Right atrium auricular region (tissue), 2 donors: ENCODE data around the gene KHDRBS1. TPM values are rescaled to one million over a fixed set of nuclear protein-coding genes. Genes with fewer than 3 reads are reported as not detected.
"Not testable (repeated sequence)": the region's sequence is repeated elsewhere in the genome, so short reads cannot be mapped to it uniquely, and the experiment has no call there.

ENCODE experiments used
- DNase-seq: peaks from one replicate; pipeline ENCODE4 v3.0.0-alpha.2; 2019; ENCODE audit warnings: low spot score
- H3K27ac ChIP-seq, 2 donors: fragments of 200-600 bp; sonication (generic); 1 replicate in 1 of 2; 2 replicates in 1 of 2; pipeline ENCODE4 v1.5.1; 2016 to 2019
- H3K27me3 ChIP-seq, 2 donors: fragments of 200-600 bp; sonication (generic); one replicate each; pipeline versions ENCODE4 v1.5.1 to v1.6.0; 2017 to 2019
- H3K36me3 ChIP-seq: fragments of 200-600 bp; sonication (generic); one replicate; pipeline ENCODE4 v1.5.1; 2016
- H3K4me1 ChIP-seq, 2 donors: fragments of 200-600 bp; sonication (generic); one replicate each; pipeline versions ENCODE4 v1.5.1 to v1.6.0; 2017 to 2019
- H3K4me3 ChIP-seq, 2 donors: fragments of 200-600 bp; sonication (generic); 1 replicate in 1 of 2; 2 replicates in 1 of 2; pipeline ENCODE4 v1.5.1; 2017 to 2019; ENCODE audit warnings: mild to moderate bottlenecking in 1 of 2, moderate library complexity in 1 of 2
- H3K9me3 ChIP-seq, 2 donors: fragments of 200-600 bp; sonication (generic); one replicate each; pipeline ENCODE4 v1.5.1; 2019
- CTCF ChIP-seq, 2 donors: fragments of 200-600 bp; sonication (generic); IDR thresholded peaks; one replicate each; pipeline ENCODE4 v1.5.1; 2019; ENCODE audit warnings: antibody characterized with exemption in 2 of 2
- total RNA-seq, 2 donors: library from RNA; depleted of rRNA; stranded (reverse); fragments of >200 nt; gene quantifications; one replicate each; pipeline ENCODE4 v1.1.0, GENCODE V29; 2016

The KHDRBS1 gene
- total RNA-seq, 2 donors from 2014 or later: 44.5 to 47.2 TPM

- H3K9me3 ChIP-seq: no peaks in the 10 kb centered on the region
- no peak for DNase-seq
- H3K27ac ChIP-seq: peak overlapping the region; percentile 99 to 100
- H3K4me3 ChIP-seq: peak overlapping the region; percentile 95 to 99
- H3K36me3 ChIP-seq: no peaks in the 10 kb centered on the region
- no peak for TF ChIP-seq CTCF (IDR thresholded peaks at IDR 0.05)
- no peaks in the 10 kb centered on the region for H3K27me3 ChIP-seq
- peaks cover 0 to 47% of the 10 kb centered on the region in 2 donors for H3K4me1 ChIP-seq
Measured at GRCh38 chr1:32014948-32015273, 1.2 kb downstream of the KHDRBS1 start.

- H3K9me3 ChIP-seq: no peaks in the 10 kb centered on the region
- DNase-seq: no peak
- H3K27me3 ChIP-seq: no peaks in the 10 kb centered on the region
- H3K27ac ChIP-seq: no peak overlapping the region
- H3K4me3 ChIP-seq: no peak overlapping the region
- no peak for TF ChIP-seq CTCF (IDR thresholded peaks at IDR 0.05)
- H3K4me1 ChIP-seq: peaks cover 0 to 75% of the 10 kb centered on the region in 2 donors
- peaks cover 5% of the 10 kb centered on the region for H3K36me3 ChIP-seq
Measured at GRCh38 chr1:32020339-32020738, 6.7 kb downstream of the KHDRBS1 start.

GRCh38 chr1:32021574-32022018 is 7.9 kb downstream of the KHDRBS1 start:
- H3K4me3 ChIP-seq, H3K36me3 ChIP-seq, H3K27ac ChIP-seq, H3K9me3 ChIP-seq, DNase-seq, H3K27me3 ChIP-seq: not testable (repeated sequence)
- H3K4me1 ChIP-seq: peaks cover 0 to 67% of the 10 kb centered on the region in 2 donors

GRCh38 chr1:32023351-32023750 is 9.7 kb downstream of the KHDRBS1 start:
- no peak overlapping the region for H3K4me3 ChIP-seq
- no peak for TF ChIP-seq CTCF (IDR thresholded peaks at IDR 0.05)
- peaks cover 5% of the 10 kb centered on the region for H3K36me3 ChIP-seq
- no peaks in the 10 kb centered on the region for H3K27me3 ChIP-seq
- no peaks in the 10 kb centered on the region for H3K9me3 ChIP-seq
- H3K27ac ChIP-seq: no peak overlapping the region
- DNase-seq: no peak
- peaks cover 0 to 61% of the 10 kb centered on the region in 2 donors for H3K4me1 ChIP-seq

- Histone ChIP-seq H3K36me3 (peaks cover 9% of the 10 kb centered on the region), H3K4me1 (peaks cover 0 to 39% of the 10 kb centered on the region in 2 donors), H3K4me3 (no peak overlapping the region), H3K27ac (no peak overlapping the region), H3K9me3 (no peaks in the 10 kb centered on the region), H3K27me3 (no peaks in the 10 kb centered on the region)
- DNase-seq: no peak
- no peak for TF ChIP-seq CTCF (IDR thresholded peaks at IDR 0.05)
Measured at GRCh38 chr1:32025515-32025914, 11.8 kb downstream of the KHDRBS1 start.

GRCh38 chr1:32028746-32029145 is 15.1 kb downstream of the KHDRBS1 start:
- Histone ChIP-seq H3K4me3 (no peak overlapping the region), H3K36me3 (peaks cover 33% of the 10 kb centered on the region), H3K27me3 (no peaks in the 10 kb centered on the region), H3K9me3 (no peaks in the 10 kb centered on the region), H3K27ac (no peak overlapping the region), H3K4me1 (peaks cover 0 to 10% of the 10 kb centered on the region in 2 donors)
- TF ChIP-seq CTCF (IDR thresholded peaks at IDR 0.05): no peak
- no peak for DNase-seq
